Measurements from ENCODE around the gene MPRIP.
A peak's percentile ranks its signal among the peaks of the same experiment; 100 is the strongest.

MPRIP gene

DNA sequence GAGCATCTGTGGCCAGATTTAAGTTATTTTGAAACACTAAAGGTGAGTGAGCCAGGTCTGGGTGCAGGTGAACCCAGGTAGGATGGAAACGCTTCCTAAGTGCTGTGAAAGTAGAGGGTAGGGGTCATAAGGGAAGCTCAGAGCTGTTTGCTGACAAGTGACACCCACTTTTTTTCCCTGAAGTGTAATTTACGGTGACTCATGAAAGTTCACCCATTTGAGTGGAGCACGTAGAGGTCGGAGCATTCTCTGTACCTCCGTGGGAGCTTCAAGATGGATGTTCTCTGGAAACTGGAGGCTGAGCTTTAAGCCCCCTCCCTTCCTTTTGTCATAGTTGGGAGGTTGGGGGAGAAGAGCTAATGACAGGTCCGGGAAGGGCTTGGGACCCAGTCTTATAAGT, 44.3 kb downstream of the MPRIP start:
- no peak for DNase-seq (ENCODE audit: low read depth)

DNA sequence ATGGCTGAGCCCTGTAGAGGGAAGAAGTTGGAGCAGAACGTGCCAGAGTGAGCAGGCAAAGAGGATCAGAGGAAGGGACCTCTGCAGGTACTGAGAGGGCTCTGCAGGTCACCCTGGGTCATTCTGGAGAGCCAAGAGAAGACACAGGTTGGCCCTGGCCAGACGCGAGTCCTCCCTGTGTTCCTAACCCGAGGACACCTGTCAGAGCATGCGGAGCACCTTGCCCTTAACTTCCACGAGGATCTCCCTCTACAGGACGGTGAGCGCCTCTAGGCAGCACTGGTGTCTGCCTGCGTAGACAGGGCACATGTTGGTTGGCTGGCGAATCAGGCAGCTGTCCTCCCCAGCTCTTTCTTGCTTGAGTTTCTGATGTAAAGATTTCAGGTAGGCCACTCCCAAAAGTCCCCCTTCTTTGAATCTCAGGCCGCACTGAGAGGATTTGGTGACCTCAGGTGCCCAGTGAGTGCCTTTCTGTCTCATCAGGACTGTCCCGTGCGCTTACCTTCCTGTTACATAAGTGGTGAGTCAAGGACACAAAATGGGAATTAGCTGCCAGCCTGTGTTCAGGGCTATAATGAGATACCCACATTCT, 45.3 kb downstream of the MPRIP start:
- no peak for DNase-seq (ENCODE audit: low read depth)

DNA sequence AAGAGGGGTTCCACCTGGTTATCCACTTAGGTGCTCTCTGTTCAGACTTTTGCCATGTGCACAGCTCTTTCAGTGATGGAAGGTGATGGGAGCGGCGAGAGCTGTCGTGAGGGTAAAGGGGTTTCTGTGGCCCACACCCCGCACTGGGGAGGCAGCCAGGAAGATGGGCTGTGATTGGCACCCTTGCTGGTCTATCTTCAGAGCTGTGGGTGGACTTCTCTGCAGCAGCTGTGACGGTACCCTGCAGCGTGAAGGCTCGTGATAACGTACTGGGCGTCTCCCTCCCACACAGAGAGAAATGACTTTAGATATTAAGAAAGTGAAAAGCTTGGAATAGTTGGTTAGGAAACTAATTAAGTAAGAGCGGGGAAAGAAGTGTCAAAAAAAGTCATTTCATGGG, 45.8 kb downstream of the MPRIP start:
- DNase-seq (ENCODE audit: low read depth): no peak

DNA sequence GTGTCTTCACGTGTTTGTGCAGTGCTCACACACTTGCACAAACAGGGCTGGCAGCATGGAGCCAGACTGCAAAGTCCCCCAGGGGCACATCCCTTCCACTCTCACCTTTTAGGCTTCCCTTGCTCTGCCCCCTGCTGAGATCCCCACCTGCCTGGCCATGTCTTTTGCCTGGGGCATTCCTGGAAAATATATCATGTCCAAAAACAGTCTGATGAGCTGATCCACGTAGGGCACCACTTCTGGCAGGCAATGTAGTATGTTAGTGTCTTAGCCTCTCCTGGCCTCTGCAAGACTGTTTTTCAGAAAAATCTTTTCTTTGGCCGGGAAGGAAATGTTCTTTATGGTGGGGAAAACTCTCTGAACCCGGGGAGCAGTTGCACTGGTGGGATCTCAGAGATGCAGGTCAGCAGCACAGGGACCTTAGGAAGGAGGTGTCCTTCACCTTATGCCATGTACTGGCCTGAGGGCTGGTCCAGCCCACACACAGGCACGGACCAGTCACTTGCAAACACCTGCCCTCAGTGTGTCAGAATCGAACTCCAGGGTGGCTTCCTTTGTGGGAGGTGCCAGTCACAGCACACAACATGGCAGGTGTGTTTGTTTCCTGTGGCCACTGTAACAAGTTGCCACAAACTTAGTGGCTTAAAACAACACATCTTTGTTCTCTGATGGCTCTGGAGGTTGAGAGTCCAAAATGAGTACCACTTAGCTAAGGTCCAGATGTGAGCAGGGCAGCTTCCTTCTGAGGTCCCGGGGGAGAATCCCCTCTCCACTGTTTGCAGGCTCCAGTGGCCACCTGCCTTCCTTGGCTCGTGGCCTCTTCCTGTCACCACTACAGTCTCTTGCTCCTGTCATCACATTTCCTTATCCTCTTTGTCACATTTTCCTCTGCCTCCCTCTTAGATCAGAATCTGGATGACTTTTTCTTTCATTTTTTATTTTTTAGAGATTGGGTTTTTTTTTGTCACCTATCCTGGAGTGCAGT, 46.6 kb downstream of the MPRIP start:
- DNase-seq (ENCODE audit: low read depth): no peak

DNA sequence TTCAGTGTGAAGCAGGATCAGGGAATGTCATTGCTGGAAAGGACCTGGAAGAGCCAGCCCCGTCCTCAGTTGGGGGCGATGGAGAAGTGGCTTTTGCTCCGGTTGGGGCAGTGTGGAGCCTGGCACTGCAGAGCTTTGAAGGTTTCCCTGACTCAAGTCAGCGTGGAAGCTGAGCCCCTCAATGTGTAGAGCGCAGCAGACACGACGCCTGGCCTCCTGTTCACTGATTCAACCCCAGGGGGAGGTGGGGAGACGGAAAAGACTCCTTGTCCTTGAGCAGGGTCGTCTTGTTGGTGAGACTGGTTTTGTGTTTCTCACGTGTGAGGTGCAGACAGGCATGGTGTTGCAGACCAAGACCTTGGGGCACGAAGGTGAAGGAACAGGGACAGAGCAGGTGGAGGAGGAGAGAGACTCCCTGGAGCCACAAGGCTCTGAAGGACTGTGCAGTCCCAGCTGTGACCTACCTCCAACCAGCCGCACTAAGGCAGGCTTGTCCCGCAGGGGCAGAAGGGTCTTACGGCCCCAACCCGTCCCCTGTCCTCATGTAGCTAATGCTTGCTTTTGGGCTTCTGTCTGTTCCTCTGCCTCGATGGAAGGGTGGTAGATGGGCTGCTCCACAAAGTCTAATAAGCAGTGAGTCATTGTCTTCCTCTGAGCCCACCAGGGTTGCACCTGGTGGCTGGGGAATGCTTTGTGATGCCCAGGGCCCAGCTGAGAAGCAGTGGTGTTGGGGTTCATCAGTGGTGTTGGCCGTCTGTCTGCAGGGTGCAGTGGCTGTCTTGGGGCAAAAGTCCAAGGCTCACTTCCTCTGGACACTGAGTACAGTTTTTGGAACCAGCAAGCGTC, 47.8 kb downstream of the MPRIP start:
- DNase-seq (ENCODE audit: low read depth): no peak

DNA sequence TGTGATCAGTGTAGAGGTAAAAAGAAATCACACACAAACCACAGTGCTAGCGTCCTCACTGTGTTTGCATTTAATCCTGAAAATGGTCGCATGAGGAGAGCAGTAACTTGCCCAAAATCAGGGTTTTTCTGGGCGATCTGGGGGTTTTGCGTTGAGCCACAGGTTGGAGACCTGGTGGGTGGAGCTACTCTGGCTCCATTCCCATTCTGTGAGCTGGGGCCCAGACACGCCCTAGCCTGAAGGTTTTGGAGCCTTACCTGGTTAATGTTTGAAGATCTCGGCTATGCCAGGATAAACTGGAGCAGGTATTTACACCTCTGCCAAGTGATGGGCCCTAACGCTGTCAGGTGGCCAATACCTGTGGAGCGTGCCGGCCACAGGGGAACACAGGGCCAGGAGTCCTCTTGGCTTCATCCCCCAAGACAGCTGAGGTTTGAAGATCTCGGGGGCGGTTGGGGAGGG, 48.4 kb downstream of the MPRIP start:
- no peak for DNase-seq (ENCODE audit: low read depth)

DNA sequence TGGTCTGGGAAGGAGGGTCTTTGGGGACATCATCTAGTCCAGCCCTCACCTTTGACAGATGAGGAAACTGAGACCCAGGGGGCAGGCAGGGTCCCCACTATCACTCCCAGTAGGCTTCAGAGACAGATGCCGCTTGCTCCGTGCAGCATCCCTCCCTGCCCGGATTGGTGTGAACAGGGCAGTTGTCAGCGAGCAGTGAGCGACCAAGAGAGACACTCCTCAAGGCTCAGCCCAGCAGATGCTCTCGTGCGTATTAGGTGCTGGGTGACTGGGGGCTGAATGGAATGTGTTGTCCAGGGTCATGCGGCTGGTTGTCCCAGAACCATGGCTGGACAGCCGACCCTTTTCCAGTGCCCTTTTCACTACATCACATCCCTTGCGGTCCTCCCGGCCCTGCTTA, 49.0 kb downstream of the MPRIP start:
- DNase-seq (ENCODE audit: low read depth): no peak

DNA sequence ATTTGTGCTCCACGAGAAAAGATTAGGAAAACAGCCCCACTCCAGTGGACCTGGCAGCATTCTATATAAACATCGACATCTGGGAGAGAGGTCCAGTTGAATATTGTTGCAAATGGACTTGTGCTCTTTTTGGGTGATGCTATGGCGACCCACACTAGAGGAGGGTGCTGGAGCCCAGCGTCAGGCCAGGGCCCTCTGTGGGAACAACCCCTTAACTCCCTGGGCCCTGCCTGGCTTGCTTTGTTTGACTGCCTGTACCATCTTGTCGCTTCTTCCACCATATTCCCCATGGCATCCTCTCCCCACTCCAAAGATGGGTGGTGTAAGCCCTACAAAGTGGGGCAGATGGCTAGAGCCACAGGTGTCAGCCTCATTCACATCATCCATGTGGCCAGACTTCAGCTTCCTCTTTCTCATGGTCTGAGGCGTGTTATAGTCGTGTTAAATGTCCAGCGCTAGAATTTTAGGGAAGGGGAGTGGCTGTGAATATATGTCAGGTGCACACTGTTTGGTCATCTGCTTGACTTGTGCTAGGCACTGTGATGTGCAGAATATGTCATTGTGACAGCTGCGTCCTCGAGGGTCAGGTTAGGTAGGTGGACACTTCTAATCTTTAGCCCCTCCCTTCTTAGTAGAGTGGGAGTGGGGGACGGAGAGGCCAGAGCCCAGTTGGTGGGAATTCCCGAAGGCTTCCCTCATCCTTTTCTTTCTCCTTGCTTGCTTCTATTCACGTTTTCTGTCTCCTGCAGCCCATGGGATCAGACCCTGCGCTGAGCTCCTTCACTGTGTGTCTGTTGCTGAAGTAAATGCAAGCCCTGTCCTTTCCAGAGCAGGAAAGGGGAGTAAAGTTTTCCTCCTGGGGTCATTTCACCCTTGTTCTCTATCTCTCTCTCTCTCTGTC, 49.8 kb downstream of the MPRIP start:
- DNase-seq (ENCODE audit: low read depth): no peak

DNA sequence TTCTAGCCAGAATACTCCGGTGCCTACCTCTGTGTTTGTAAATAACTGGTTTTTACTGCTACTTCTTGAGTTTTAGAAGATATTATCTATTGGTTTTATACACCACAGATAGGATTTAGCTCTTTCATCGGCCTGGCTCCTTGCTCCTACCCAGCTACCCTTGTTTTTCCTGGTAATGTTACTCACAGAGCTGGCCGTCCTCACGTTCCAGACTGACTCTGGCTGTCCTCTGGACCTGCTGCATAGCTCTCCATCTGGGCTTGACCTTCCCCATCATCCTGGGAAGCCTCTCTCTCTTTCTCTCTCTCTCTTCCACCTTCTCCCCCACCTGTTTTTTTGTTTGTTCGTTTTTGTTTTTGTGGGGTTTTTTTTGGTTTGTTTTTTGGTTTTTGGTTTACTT, 51.5 kb downstream of the MPRIP start:
- no peak for DNase-seq (ENCODE audit: low read depth)

DNA sequence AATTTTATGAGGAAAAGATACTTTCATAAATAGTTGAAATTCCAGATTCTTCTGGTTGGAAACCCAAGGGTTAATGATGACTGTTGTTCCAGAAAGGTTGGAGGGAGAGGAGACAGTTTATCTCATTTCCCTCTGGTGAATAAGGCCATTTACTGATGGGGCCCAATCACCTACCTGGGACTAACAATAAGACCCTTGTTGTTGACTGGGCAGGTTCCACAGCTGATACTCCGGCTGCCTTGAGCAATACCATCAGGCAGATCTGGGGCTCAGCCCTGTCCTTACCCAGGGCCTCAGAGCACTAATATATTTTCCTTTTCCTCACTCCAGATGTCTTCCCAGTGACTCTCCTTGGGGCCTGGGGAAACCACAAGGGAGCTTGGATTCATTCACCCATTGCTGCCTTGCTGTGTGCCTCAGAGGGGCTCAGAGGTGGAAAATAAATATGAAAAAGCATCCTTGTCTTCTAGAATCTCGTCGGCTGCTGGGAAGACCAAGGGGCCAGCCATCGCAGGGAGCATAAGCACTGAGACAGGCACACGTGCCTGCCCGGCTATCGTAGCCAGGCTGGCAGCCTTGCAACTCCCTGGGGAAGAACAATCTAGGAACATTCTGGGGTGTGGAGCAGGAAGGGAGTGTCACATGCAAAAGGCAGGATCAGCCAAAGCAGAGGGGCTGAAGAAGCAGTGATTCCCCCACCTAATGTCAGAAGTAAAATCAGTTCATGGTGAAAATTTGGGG, 54.4 kb downstream of the MPRIP start:
- DNase-seq (ENCODE audit: low read depth): peak; percentile 34

DNA sequence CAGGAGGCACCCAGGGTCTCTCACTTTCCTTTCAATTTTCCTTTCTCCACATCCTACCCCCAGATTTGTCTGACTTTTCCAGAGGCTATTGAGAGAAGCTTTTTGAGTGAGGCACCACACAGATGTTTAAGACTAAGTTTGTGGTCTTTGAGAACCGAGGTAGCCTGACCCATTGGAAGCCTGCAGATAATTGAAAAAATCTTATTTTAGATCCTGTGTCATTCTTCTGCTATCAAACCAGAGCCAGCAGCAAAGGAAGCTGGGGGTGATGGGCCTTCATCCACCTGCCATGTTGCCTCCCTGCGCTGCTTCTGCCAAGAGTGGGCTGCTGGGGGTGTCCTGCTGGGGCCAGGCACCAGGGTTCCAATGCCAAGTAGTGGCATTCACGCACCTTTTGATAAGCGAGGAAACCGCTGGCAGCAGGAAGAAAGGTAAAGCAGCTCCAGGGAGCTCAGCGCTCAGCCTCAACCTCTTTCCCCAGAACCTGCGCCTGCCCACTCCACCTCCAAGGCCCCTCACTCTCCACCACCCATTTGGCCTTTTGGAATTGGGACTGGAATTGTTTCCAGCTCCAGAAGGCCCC, 55.6 kb downstream of the MPRIP start:
- DNase-seq (ENCODE audit: low read depth): no peak

DNA sequence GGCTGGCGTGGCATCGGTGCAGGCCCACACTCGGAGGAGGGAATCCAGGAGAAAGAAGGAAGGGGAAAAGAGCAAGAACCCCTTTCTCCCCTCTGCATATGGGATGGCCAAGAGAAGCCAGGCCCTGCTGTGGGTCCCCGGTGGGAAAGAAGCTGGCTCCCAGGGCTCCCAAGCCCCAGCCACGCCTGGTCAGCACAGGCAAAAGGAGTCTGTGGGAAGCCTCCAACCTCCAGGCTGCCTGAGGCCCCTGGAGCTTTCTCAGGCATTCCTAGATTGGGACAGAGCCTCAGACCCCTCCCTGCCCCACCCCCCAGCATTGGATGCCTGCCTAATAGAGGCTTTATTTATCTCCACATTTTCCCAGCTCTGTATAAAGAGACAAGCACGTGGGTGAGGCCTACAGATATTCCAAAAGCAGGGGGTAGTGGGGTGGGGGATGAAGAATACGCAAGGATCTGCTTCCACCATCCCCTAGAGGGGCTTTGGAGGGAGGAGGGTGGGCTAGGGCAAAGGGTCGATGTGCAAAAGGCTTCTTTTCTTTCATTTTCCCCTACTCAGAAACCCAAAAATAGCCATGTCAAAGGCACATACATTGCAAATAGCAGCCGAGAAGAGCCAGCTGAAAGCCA, 56.4 kb downstream of the MPRIP start:
- no peak for DNase-seq (ENCODE audit: low read depth)

DNA sequence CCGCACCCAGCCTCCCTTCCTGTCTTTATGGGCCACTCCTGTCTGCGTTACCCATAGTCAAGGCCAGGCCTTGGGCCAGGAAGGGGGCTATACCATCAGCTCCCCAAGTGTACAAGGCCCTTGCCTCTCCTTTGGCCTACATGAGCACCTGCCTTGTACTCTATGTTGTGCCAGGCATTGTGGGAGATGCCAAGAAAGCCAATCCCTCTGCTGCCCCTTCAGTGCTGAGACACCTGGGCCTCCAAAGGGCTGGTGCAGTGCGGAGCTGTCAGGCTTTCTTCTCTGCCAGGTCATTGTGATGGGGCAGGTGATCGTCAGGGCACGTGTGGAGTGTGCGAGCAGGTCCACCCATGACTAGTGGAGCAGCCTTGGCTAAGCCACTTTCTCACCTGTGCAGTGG, 59.9 kb downstream of the MPRIP start:
- no peak for DNase-seq (ENCODE audit: low read depth)

DNA sequence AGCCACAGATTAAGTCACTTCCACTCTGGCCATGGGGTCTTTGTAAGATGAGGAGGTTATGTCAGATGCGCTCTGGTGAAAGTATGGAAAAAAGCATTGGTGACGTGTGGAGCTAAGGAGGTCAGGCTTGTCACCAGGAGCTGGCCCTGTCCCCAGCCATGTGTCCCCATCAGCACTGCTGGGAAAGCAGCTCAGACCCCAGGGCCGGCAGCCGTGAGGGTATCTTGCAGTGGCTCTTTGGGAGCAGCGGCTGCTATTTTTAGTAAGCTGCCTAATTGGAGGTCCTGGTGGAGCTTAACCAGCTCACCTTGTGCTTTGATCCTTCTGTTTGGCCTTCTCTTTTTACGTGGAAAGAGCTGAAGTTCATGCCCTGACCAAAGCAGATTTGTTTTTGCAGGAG, 60.9 kb downstream of the MPRIP start:
- no peak for DNase-seq (ENCODE audit: low read depth)

DNA sequence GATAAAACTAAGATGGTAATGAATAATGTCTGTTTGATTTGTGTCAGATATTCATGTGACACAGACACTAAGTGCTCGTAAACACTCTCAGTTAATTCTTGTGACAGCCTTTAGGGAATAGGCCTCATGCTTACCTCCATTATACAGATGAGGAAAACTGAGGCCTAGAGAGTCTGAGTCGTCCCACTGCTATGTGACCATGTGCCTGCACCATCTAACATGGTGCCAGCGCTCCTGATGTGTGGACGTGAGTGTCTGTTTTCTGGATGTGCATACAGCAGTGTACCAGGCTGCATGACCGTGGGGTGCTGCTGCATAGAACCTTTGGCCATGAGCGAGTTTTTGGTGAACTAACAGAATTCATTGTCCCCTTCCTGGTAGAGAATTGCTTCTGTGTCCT, 61.8 kb downstream of the MPRIP start:
- no peak for DNase-seq (ENCODE audit: low read depth)

DNA sequence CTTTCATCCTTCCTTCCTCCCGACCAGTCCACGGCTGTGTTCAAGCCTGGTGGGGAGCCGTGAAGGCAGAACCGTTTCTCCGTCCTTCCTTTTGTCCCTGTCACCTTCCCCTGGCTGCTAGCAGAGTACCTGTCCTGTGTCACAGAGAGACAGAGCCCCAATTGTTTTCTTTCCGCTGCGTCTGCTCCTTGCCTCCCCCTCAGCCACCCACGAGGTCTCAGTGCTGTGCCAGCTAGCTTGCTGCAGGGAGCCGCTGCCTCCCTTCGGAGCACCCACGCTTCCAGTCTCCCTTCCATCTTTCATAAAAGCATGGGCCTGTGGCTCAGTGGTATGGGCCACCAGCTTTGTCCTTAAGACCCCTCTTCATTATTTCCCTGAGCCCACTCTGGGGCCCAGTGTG, 62.2 kb downstream of the MPRIP start:
- no peak for DNase-seq (ENCODE audit: low read depth)

DNA sequence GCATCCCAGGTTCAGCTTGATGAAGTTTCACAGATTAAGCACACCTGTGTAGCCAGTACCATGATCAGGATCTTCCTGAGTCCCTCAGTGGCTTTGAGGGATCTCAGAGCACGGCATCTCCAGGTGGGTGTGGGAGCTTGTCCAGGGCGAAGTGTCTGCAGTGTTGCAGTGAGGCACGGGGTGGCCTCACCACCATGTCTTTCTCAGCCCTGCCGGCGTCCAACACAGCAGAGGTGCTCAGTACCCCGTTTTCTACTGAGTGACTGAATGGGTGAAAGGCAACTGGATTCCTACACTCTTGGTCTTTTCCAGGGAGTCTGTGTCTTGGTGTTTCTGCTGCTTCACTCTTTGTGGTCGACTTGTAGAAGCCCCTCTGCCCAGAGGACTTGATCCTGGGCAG, 63.7 kb downstream of the MPRIP start:
- DNase-seq (ENCODE audit: low read depth): no peak

DNA sequence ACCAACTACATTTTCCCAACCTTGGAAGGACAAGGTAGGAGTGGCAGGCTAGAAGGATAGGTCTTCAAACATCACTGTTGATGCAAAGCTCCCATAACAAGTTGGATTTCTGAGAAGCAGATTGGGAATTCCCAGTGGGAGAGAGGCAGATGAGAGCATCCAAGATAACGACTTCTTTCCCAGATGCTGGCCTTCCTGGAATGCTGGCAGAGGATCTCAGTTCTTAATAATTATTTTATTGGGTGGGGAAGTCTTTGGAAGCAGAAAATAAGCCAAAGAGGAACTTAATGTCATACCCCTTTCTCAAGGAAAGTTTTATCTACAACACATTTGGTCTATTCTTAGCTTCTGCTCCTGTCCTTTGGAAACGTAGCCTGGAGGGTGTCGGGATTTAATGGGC, 64.5 kb downstream of the MPRIP start:
- no peak for DNase-seq (ENCODE audit: low read depth)

DNA sequence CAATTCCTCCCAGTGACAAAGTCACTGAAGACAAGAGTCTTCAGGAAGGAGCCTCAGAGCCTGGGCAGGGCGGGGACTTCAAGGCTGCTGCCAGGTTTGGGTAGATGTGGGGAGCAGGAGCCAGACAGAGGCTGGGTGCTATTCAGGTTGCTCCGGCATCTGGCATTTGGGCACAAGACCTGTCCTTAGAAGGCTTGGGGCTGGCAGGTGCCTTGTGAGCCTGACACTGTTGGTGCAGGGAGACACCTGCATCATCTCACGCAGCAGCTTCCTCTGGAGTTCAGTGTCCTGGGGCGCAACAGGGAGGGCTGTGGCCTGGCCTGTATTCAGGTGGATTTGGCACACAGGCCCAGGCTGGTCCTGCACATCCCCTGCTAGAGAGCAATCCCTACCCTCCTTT, 65.0 kb downstream of the MPRIP start:
- DNase-seq (ENCODE audit: low read depth): no peak

DNA sequence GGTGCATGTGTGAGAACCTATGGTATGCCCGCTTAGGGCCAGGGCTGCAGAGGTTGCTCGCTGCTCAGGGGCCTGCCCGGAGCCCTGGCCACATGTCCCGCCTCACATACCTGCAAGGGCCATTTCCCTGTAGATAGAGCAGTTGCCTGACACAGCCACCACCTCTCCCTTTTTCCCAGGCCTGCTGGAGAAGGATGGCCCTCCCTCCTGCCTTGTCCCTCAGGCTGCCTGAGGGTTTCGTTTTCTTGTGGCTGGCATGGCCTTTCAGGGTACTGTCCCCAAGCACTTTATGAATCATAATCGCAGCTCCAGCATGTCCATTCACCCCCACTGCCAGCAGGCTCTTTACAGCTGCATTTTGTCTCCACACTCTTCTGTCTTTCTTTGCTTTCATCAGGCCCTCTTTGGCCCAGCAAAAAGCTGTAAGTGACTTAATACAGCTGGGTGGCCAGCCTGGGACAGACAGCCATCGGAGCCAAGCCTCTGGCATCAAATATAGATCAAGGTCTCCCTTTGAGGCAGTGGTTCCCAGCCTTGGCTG, 65.7 kb downstream of the MPRIP start:
- DNase-seq (ENCODE audit: low read depth): no peak

Measured in GM04503 (cell line).